Glomerular visceral epithelial cell (primary cell): ENCODE results near the gene MAML1.
"Not testable (repeated sequence)": the region's sequence is repeated elsewhere in the genome, so short reads cannot be mapped to it uniquely, and the experiment has no call there.

Source experiments
- DNase-seq: peaks from one replicate; pipeline ENCODE4 v3.0.0-alpha.2; 2016; ENCODE audit errors: extremely low spot score

Gene MAML1

DNA sequence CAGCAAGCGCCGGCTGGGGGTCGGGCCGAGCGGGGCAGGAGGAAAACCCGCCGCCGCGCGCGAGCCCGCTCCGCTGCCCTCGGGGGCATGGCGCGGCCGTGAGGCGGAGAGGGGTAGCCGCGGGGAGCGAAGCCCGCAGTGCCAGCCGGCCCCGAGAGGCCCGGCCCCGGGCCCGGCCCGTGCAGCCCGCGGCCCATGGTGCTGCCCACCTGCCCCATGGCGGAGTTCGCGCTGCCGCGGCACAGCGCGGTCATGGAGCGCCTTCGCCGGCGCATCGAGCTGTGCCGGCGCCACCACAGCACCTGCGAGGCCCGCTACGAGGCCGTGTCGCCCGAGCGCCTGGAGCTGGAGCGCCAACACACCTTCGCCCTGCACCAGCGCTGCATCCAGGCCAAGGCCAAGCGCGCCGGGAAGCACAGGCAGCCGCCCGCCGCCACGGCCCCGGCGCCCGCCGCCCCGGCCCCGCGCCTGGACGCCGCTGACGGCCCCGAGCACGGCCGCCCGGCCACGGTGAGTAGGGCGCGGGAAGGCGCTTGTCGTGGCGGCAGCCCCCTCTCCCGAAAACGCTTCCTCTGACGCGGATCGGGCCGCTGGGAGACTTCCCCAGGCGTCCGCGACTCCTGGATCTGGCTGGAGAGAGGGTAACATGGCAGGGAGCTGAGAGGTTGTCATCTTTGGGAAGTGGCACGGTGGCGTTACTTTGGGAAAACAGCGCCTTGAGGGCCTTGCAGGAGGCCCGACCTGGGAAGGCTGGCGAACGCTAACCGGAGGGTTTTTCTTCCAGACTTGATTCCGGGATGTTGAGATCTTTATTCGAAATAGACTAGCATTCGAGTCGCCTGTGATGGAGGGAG is 523 bp downstream of the MAML1 start:
- DNase-seq: peak; percentile 37

DNA sequence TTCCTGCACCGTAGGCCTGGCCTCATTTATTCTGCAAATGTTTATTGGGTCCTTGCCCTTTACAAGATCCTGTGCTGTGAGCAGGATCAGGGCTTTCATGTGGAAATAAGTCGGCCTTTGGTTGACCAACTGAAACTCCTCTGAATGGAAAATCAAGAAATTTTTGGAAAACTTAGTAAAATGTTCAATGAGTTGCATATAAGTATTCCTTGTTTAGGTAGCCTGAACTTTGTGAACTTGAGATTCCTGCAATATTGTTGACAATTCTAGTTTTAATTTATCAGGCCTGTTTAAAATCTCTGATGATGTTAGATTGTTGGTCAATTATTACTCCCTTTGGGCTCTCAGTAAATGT is 1.1 kb downstream of the MAML1 start:
- peak; percentile 34 for DNase-seq

DNA sequence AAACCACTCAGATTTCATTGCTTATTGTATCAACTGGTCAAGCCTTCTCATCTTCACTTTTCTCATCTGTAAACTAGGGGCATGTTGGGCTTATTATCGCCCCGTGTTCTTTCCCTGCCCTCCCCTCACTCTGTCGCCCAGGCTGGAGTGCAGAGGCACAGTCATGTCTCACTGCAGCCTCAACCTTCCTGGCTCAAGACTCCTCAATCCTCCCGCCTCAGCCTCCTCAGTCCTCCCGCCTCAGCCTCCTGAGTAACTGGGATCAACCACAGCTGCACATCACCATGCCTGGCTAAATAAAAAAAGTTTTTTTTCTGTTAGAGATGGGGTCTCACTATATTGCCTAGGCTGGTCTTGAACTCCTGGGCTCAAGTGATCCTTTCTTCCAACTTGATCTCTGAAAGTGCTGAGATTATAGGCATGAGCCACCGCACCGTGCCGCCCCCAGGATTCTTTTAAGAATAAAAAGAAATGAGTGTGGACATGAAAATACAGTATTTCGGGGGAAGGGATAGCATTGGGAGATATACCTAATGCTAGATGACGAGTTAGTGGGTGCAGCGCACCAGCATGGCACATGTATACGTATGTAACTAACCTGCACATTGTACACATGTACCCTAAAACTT is 2.0 kb downstream of the MAML1 start:
- no peak for DNase-seq

DNA sequence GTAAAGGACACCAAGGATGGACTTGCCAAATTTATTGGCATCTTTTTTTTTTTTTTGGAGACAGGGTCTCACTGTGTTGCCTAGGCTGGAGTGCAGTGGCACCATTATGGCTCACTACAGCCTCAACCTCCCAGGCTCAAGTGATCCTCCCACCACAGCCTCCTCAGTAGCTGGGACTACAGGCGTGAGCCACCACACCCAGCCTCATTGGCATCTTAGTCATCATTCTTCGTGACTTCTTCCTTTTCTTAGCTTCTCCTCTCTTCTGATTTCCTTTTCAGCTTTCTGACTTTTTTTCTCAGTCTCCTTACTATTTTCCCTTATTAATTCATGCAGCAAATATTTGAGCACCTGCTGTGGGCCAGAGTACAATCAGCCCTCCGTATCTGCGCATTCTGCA is 6.1 kb downstream of the MAML1 start:
- DNase-seq: no peak

DNA sequence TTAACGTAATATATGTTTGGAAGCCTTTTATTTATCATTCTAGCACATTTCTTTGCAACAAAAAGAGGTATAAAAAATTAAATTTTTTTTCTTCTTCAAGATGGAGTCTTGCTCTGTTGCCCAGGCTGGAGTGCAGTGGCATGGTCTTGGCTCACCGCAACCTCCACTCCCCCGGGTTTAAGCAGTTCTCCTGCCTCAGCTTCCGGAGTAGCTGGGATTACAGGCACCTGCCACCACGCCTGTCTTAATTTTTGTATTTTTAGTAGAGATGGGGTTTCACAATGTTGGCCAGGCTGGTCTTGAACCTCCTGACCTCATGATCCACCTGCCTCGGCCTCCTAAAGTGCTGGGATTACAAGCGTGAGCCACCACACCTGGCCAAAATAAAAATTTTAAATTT is 11.5 kb downstream of the MAML1 start:
- DNase-seq: not testable (repeated sequence)

DNA sequence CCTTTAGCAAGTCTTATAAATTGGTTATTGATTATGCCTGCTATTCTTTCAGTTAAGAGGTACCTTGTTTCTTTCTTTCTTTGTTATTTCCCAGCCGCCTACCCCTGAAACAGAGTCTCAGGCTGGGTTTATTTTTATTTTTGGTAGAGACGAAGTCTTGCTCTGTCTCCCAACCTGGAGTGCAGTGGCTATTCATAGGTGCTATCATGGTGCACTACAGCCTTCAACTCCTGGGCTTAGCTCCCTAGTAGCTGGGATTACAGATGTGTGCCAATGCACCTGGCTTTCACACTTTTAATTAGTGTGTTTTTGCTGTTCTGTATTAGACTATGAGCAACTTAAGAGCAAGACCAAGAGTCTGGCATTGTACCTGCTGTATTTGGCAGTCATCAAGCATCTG is 14.2 kb downstream of the MAML1 start:
- no peak for DNase-seq

GRCh38 chr5:179747811-179748210 is 15.2 kb downstream of the MAML1 start:
- no peak for DNase-seq

- DNase-seq: no peak
Measured at GRCh38 chr5:179749857-179750508, 17.4 kb downstream of the MAML1 start.

GRCh38 chr5:179753971-179754370 is 21.3 kb downstream of the MAML1 start:
- DNase-seq: no peak

DNA sequence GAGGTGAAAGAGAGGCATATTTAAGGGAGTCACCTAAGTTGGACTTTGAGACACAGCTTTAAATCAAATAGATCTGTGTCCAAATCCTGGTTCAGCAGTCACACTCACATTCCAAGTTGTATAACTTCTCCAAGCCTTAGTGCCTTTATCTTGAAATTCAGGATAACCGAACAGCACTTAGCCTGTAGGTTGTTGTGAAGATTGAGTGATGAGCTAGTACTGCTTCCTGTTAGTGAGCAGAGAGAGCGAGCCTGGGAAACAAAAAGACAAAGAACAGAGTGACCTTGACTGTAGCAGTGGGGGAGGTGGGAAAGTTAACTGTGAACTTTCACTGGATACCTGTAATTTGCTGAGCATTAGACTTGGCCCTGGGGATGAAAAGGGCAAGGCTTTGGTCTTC is 22.4 kb downstream of the MAML1 start:
- DNase-seq: no peak

GRCh38 chr5:179758955-179759354 is 26.3 kb downstream of the MAML1 start:
- no peak for DNase-seq

DNA sequence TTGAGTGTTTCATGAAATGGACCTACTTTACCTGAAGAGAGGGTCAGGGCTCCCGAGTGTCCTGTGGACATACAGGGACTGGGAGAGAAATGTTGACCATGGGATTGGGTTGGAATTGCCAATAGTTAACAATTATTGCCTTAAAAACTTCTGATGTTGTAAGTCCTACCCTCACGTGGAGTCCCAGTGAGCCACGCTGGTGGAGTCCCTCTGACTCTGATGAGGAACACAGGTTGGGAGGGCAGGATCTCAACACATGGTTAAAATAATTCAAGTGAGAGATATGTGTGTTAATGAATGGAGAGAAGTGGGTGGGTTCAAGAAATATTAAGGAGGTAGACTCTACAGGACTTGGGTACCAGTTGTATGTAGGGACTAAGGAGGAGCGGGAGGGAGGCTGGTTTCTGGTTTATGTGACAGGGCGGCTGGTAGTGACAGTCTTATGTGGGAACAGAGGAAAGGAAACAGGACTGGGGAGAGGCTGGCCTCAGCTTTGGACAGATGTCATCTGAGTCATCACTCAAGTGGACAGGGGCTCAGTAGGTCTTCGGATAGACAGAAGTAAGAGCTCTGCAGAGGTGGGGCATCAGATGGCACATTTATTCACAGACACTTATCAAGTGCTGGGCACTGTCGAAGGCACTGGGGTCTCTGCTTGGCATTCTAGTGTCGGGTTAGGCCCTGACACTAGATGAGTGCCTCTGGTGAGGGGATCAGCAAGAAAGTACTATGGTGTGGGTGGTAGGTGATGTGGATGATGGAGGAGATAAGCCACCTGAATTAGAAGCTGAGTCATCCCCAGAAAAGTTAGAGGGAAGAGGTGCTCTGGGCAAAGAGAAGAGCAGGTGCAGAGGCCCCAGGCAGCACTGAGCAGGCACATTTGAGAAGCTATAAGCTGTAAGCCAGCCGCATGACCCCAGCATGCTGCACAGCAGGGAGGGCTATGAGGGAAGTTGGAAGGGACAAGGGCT is 27.2 kb downstream of the MAML1 start:
- no peak for DNase-seq

DNA sequence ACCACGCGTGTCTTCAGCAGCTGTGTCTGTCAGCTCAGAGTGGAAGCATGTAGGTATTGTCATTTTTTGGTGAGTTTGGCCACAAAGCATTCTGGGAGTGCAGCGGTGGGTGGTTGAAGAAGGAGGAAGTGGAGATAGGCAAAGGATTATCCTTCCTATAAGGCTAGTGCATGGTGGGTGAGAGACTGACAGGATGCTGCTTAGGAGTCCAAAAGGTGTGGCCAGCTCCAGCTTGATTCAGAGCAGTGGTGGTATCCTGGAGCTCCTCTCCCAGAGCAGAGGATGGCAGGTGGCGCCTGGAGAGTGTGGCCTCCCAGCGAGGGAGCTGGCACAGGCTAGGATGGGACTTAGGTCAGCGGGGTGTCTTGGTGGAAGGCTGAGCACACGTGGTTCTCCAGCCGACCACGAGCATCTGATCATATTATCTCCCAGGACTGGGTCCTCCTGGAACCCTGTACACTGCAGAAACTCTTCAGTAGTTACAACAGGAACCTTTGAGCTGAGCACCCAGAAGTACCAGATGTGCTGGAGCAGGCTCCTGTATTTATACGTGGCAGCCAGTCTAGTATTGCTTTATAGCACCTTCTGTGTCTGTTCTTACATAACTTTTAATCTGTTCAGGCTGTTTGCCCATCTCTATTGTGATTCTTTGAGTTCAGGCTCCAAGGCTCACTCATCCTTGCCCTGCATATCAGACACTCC is 29.6 kb downstream of the MAML1 start:
- peak; percentile 57 for DNase-seq

- no peak for DNase-seq
Measured at GRCh38 chr5:179762781-179763176, 30.2 kb downstream of the MAML1 start.

GRCh38 chr5:179763215-179763945 is 30.8 kb downstream of the MAML1 start:
- peak; percentile 81 for DNase-seq

DNA sequence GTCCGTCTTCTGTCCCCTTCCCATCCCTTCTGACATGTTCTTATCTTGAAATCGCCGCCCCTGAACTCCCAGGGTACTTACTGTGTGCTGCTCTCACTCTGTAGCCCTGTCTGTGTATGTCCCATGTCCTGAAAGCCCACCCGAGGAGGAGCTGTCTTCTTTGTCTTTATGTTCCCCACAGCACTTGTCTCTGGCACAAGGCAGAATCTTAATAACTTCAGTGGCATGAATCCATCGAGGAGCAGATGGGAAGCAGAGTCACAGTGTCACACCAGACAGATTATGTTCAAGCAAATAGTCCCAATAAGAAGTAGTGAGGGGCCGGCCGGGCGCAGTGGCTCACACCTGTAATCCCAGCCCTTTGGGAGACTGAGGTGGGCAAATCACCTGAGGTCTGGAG is 31.4 kb downstream of the MAML1 start:
- DNase-seq: no peak

- peak; percentile 84 for DNase-seq
Measured at GRCh38 chr5:179765400-179765799, 32.8 kb downstream of the MAML1 start.

GRCh38 chr5:179766021-179766725 is 33.6 kb downstream of the MAML1 start:
- peak; percentile 75 for DNase-seq

GRCh38 chr5:179766726-179767455 is 34.3 kb downstream of the MAML1 start:
- peak; percentile 39 for DNase-seq
